Measurements from ENCODE around the gene C10orf105. TPM values are rescaled to one million over a fixed set of nuclear protein-coding genes. Genes with fewer than 3 reads are reported as not detected.

Gene C10orf105
- total and polyA plus RNA-seq, 2 of the 13 experiments (the other 11 are each of a cell fraction or from before 2014, with no cell fraction given): not detected

GRCh38 chr10:71734797-71735196 lies 15.2 kb upstream of the C10orf105 start (continued):
- TF ChIP-seq CREBL2 (CRISPR knock-in tag; IDR thresholded peaks at IDR 0.05; ENCODE audit: borderline replicate concordance) (no peak), PCBP2 (optimal IDR thresholded peaks at IDR 0.05; ENCODE audit: low read depth, low read length, poor library complexity, severe bottlenecking) (no peak), ZNF768 (CRISPR knock-in tag; IDR thresholded peaks at IDR 0.05) (peak; percentile 87), ZNF776 (CRISPR knock-in tag; IDR thresholded peaks at IDR 0.05) (no peak)

GRCh38 chr10:71731791-71732190 lies 12.2 kb upstream of the C10orf105 start:
- Histone ChIP-seq H3K79me2 (ENCODE audit: insufficient read depth, low read length) (no peaks in the 10 kb centered on the region), H4K20me1 (ENCODE audit: insufficient read depth, low read length) (no peaks in the 10 kb centered on the region), H3K4me2 (ENCODE audit: low read depth, low read length) (no peak overlapping the region), H2AFZ (ENCODE audit: low read length) (no peak overlapping the region), H3K4me3 (replicated peaks in 1 of 3; ENCODE audit: insufficient read depth in 1 of 3, low read depth in 2 of 3, low read length in 3 of 3) (no peak overlapping the region), H3K36me3 (replicated peaks in 1 of 2; ENCODE audit: control insufficient read depth in 1 of 2, insufficient read depth in 2 of 2, low read length in 2 of 2) (no peaks in the 10 kb centered on the region), H3K9ac (ENCODE audit: insufficient read depth, low read depth, low read length) (no peak overlapping the region), H3K27me3 (ENCODE audit: control insufficient read depth in 1 of 2, insufficient read depth in 2 of 2, low read length in 2 of 2) (peaks cover 4 to 28% of the 10 kb centered on the region in 2 experiments; a peak in 4 of 5 replicates), H3K4me1 (ENCODE audit: insufficient read depth, low read length) (peaks cover 26% of the 10 kb centered on the region), H3K27ac (ENCODE audit: extremely low read length, insufficient read depth, low read length) (no peak overlapping the region), H3K9me3 (ENCODE audit: low read length) (no peaks in the 10 kb centered on the region)
- ChIA-PET POLR2A (no interaction called here), CTCF (ENCODE audit: low intra/inter-chr PET ratio, low total read pairs) (no interaction called here)
- no peak for FAIRE-seq
- no peak for DNase-seq (ENCODE audit: low spot score)
- BruUV-seq (replicated peaks): no TSS peak
- WGBS (ENCODE audit: low lambda C conversion rate): 61% methylated on average over 4 of the region's 12 CpGs
- intact Hi-C loops (cut with micrococcal nuclease; ENCODE audit: unreplicated experiment) (no loop called here), in situ Hi-C loops (cut with HindIII; ENCODE audit: extremely low pct_ligation_motif_present, low pct_unique_long_range_greater_than_20kb) (no loop called here)
- ATAC-seq: no peak
- TF ChIP-seq RXRA (CRISPR knock-in tag; IDR thresholded peaks at IDR 0.05): no peak
- TF ChIP-seq FOXO4 (CRISPR knock-in tag; conservative IDR thresholded peaks at IDR 0.05): no peak
- no peak for TF ChIP-seq ZNF788 (CRISPR knock-in tag; IDR thresholded peaks at IDR 0.05; ENCODE audit: borderline replicate concordance)
- TF ChIP-seq TFDP1 (CRISPR knock-in tag; IDR thresholded peaks at IDR 0.05; ENCODE audit: borderline replicate concordance): no peak
- no peak for TF ChIP-seq KLF16 (CRISPR knock-in tag; IDR thresholded peaks at IDR 0.05)
- no peak for TF ChIP-seq DPF2 (CRISPR knock-in tag; IDR thresholded peaks at IDR 0.05; ENCODE audit: borderline replicate concordance, low read depth)
- no peak for TF ChIP-seq E2F5 (CRISPR knock-in tag; conservative IDR thresholded peaks at IDR 0.05)
- no peak for TF ChIP-seq ZNF33B (CRISPR knock-in tag; IDR thresholded peaks at IDR 0.05)
- TF ChIP-seq SNAPC5 (CRISPR knock-in tag; IDR thresholded peaks at IDR 0.05; ENCODE audit: borderline replicate concordance): no peak
- no peak for TF ChIP-seq THAP7 (CRISPR knock-in tag; IDR thresholded peaks at IDR 0.05)
- no peak for TF ChIP-seq RARG (CRISPR knock-in tag; IDR thresholded peaks at IDR 0.05; ENCODE audit: low read depth)
- no peak for TF ChIP-seq TAF1 (CRISPR knock-in tag; IDR thresholded peaks at IDR 0.05)
- TF ChIP-seq RFX5 (IDR thresholded peaks at IDR 0.05; ENCODE audit: low read depth, low read length): no peak
